ENCODE results near the gene HTR2B. TPM values are rescaled to one million over a fixed set of nuclear protein-coding genes. Genes with fewer than 3 reads are reported as not detected.

Gene HTR2B
- total RNA-seq, 1 experiment from 2014 or later: not detected

DNA sequence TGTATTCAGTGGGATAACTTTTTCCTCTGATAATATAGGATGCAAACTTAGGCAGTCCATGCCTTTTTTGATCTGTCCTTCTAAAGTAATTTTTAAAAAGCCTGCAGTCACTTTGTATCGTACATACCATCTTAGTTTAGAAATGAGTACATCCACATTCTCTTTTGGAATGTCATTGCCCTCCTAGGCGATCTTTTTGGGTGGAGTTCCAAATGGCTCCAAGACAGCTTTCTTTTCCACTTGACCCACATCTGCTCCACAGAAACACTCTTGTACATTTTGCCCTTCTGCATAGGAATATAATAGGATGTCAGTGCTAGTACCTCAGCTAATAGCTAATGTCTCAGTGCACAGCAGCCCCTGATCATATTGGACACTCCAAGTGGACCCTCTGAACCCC, 21.8 kb upstream of the HTR2B start:
- no peak overlapping the region for H3K4me3 ChIP-seq (replicated peaks in 1 of 2; ENCODE audit: low read depth in 1 of 2, low read length in 2 of 2)
- H3K9me2 ChIP-seq (ENCODE audit: insufficient read depth): no peaks in the 10 kb centered on the region
- no peak for TF ChIP-seq POLR2AphosphoS5 (IDR thresholded peaks at IDR 0.05; ENCODE audit: low read depth, low read length)
- no peak for TF ChIP-seq REST (IDR thresholded peaks at IDR 0.05; ENCODE audit: low read depth)
- TF ChIP-seq, protein P1, sequence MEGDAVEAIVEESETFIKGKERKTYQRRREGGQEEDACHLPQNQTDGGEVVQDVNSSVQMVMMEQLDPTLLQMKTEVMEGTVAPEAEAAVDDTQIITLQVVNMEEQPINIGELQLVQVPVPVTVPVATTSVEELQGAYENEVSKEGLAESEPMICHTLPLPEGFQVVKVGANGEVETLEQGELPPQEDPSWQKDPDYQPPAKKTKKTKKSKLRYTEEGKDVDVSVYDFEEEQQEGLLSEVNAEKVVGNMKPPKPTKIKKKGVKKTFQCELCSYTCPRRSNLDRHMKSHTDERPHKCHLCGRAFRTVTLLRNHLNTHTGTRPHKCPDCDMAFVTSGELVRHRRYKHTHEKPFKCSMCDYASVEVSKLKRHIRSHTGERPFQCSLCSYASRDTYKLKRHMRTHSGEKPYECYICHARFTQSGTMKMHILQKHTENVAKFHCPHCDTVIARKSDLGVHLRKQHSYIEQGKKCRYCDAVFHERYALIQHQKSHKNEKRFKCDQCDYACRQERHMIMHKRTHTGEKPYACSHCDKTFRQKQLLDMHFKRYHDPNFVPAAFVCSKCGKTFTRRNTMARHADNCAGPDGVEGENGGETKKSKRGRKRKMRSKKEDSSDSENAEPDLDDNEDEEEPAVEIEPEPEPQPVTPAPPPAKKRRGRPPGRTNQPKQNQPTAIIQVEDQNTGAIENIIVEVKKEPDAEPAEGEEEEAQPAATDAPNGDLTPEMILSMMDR (IDR thresholded peaks at IDR 0.05 in 2 of 3, conservative IDR thresholded peaks at IDR 0.05 in 1 of 3; ENCODE audit: borderline replicate concordance in 1 of 3, insufficient read depth in 1 of 3, low read depth in 2 of 3, low read length in 2 of 3): no peak
- TF ChIP-seq SRF (IDR thresholded peaks at IDR 0.05; ENCODE audit: low read depth): no peak
- TF ChIP-seq ZFX (IDR thresholded peaks at IDR 0.05): no peak
- intact Hi-C loops (cut with micrococcal nuclease): no loop called here
- no peaks in the 10 kb centered on the region for H3K9me3 ChIP-seq (ENCODE audit: control insufficient read depth in 1 of 2, insufficient read depth in 1 of 2, low read depth in 1 of 2, low read length in 2 of 2)
- POLR2A ChIA-PET: no interaction called here
- H3K79me2 ChIP-seq (ENCODE audit: insufficient read depth, low read length): peaks cover 6% of the 10 kb centered on the region
- RAD21 ChIA-PET (ENCODE audit: low non-redundant PET in 1 of 2, low total read pairs in 2 of 2, uncharacterized antibody in 2 of 2, unreplicated experiment in 2 of 2): no interaction called here
- H3K27ac ChIP-seq (ENCODE audit: low read depth, low read length): no peak overlapping the region
- H3K9ac ChIP-seq (ENCODE audit: low read length): no peak overlapping the region
- H3K36me3 ChIP-seq (ENCODE audit: control insufficient read depth in 1 of 2, insufficient read depth in 2 of 2, low read length in 2 of 2): peaks cover 8 to 26% of the 10 kb centered on the region in 2 experiments; a peak in 2 of 4 replicates
- no peak overlapping the region for H2AFZ ChIP-seq (ENCODE audit: low read depth, low read length, poor library complexity, severe bottlenecking)
- CTCF ChIA-PET: no interaction called here
- BruUV-seq (replicated peaks): no TSS peak
- H3K4me1 ChIP-seq (ENCODE audit: control insufficient read depth in 1 of 2, insufficient read depth in 2 of 2, low read length in 2 of 2): no peaks in the 10 kb centered on the region
- DNase-seq (ENCODE audit: low read depth, low spot score) (no peak), ATAC-seq (no peak)
- H4K20me1 ChIP-seq (ENCODE audit: insufficient read depth): no peaks in the 10 kb centered on the region
- no peaks in the 10 kb centered on the region for H3K27me3 ChIP-seq (ENCODE audit: insufficient read depth, low read length)
- no peak overlapping the region for H3K4me2 ChIP-seq (ENCODE audit: low read length)
